Muscle layer of colon (tissue), 2 donors: ENCODE measurements around the gene TXN.
"Not testable (repeated sequence)": the region's sequence is repeated elsewhere in the genome, so short reads cannot be mapped to it uniquely, and the experiment has no call there.

Experiments
- H3K27ac ChIP-seq: one replicate; pipeline ENCODE4 v1.7.0; 2013; ENCODE audit warnings: low read depth, mild to moderate bottlenecking, low read length, moderate library complexity
- H3K27me3 ChIP-seq, 2 donors: one replicate each; pipeline ENCODE4 v1.7.0; 2013; ENCODE audit warnings: low read length in 2 of 2, mild to moderate bottlenecking in 2 of 2; ENCODE audit not compliant: insufficient read depth in 2 of 2, control insufficient read depth in 1 of 2
- H3K36me3 ChIP-seq: one replicate; pipeline ENCODE4 v1.7.0; 2013; ENCODE audit warnings: mild to moderate bottlenecking, low read length; ENCODE audit not compliant: insufficient read depth
- H3K4me1 ChIP-seq: one replicate; pipeline ENCODE4 v1.7.0; 2013; ENCODE audit warnings: mild to moderate bottlenecking, low read length; ENCODE audit not compliant: insufficient read depth
- H3K4me3 ChIP-seq, 2 donors: one replicate each; pipeline ENCODE4 v1.7.0; 2013; ENCODE audit warnings: low read length in 2 of 2, low read depth in 1 of 2, mild to moderate bottlenecking in 1 of 2, moderate library complexity in 1 of 2
- H3K9ac ChIP-seq: one replicate; pipeline ENCODE4 v1.7.0; 2013; ENCODE audit warnings: low read length
- H3K9me3 ChIP-seq: one replicate; pipeline ENCODE4 v1.7.0; 2013; ENCODE audit warnings: mild to moderate bottlenecking, low read length
- donor health status: abdominal sarcoma.
- donor health status: Adenocarcinoma of cecum.

The TXN gene

GRCh38 chr9:110206389-110206788, 49.9 kb downstream of the TXN start:
- Histone ChIP-seq H3K9me3 (no peaks in the 10 kb centered on the region), H3K4me3 (no peak overlapping the region), H3K36me3 (no peaks in the 10 kb centered on the region), H3K9ac (no peak overlapping the region), H3K27me3 (peaks cover 0 to 6% of the 10 kb centered on the region in 2 donors), H3K4me1 (no peaks in the 10 kb centered on the region), H3K27ac (no peak overlapping the region)

GRCh38 chr9:110205612-110206011, 50.7 kb downstream of the TXN start:
- H3K4me1 ChIP-seq, H3K9ac ChIP-seq, H3K9me3 ChIP-seq, H3K4me3 ChIP-seq, H3K27me3 ChIP-seq, H3K27ac ChIP-seq, H3K36me3 ChIP-seq: not testable (repeated sequence)

GRCh38 chr9:110202232-110202631, 54.1 kb downstream of the TXN start:
- H3K27ac ChIP-seq = no peak overlapping the region
- H3K27me3 ChIP-seq = peaks cover 0 to 4% of the 10 kb centered on the region in 2 donors
- no peaks in the 10 kb centered on the region for H3K36me3 ChIP-seq
- H3K4me1 ChIP-seq = no peaks in the 10 kb centered on the region
- no peaks in the 10 kb centered on the region for H3K9me3 ChIP-seq
- no peak overlapping the region for H3K4me3 ChIP-seq
- no peak overlapping the region for H3K9ac ChIP-seq

GRCh38 chr9:110199643-110200042, 56.7 kb downstream of the TXN start:
- Histone ChIP-seq H3K4me1 (no peaks in the 10 kb centered on the region), H3K27ac (no peak overlapping the region), H3K9ac (no peak overlapping the region)

GRCh38 chr9:110198357-110198756, 58.0 kb downstream of the TXN start:
- no peak overlapping the region for H3K4me3 ChIP-seq

More at GRCh38 chr9:110199643-110200042, 56.7 kb downstream of the TXN start:
- Histone ChIP-seq H3K36me3 (no peaks in the 10 kb centered on the region), H3K4me3 (no peak overlapping the region), H3K27me3 (no peaks in the 10 kb centered on the region), H3K9me3 (no peaks in the 10 kb centered on the region)

GRCh38 chr9:110197330-110198187, 58.7 kb downstream of the TXN start:
- H3K4me1 ChIP-seq = peaks cover 6% of the 10 kb centered on the region
- no peaks in the 10 kb centered on the region for H3K36me3 ChIP-seq
- no peaks in the 10 kb centered on the region for H3K27me3 ChIP-seq
- no peak overlapping the region for H3K27ac ChIP-seq
- H3K9ac ChIP-seq = no peak overlapping the region
- H3K4me3 ChIP-seq = no peak overlapping the region
- H3K9me3 ChIP-seq = no peaks in the 10 kb centered on the region

More at GRCh38 chr9:110198357-110198756, 58.0 kb downstream of the TXN start:
- Histone ChIP-seq H3K36me3 (no peaks in the 10 kb centered on the region), H3K9ac (no peak overlapping the region), H3K4me1 (no peaks in the 10 kb centered on the region), H3K27ac (no peak overlapping the region), H3K27me3 (no peaks in the 10 kb centered on the region), H3K9me3 (no peaks in the 10 kb centered on the region)

GRCh38 chr9:110196084-110196499, 60.2 kb downstream of the TXN start:
- H3K9me3 ChIP-seq, H3K9ac ChIP-seq, H3K36me3 ChIP-seq, H3K4me3 ChIP-seq, H3K27me3 ChIP-seq, H3K27ac ChIP-seq: not testable (repeated sequence)
- H3K4me1 ChIP-seq = peaks cover 15% of the 10 kb centered on the region
